ENCODE measurements around the gene SP2.

The SP2 gene

GRCh38 chr17:47957591-47958490 lies 61.8 kb downstream of the SP2 start, which contains the start of gene PRR15L:
Gene PRR15L (minus strand): TSS chr17:47957883. CDS start chr17:47953234, 4,649 bp downstream.
- no peak within 1 kb of the TSS for H3K4me3 ChIP-seq (replicated peaks in 1 of 2; ENCODE audit: low read depth in 2 of 2, low read length in 2 of 2)
- TF ChIP-seq CTCF (IDR thresholded peaks at IDR 0.05; ENCODE audit: low read depth, low read length): no peak
- no peak for DNase-seq (ENCODE audit: low read depth in 2 of 2)

DNA sequence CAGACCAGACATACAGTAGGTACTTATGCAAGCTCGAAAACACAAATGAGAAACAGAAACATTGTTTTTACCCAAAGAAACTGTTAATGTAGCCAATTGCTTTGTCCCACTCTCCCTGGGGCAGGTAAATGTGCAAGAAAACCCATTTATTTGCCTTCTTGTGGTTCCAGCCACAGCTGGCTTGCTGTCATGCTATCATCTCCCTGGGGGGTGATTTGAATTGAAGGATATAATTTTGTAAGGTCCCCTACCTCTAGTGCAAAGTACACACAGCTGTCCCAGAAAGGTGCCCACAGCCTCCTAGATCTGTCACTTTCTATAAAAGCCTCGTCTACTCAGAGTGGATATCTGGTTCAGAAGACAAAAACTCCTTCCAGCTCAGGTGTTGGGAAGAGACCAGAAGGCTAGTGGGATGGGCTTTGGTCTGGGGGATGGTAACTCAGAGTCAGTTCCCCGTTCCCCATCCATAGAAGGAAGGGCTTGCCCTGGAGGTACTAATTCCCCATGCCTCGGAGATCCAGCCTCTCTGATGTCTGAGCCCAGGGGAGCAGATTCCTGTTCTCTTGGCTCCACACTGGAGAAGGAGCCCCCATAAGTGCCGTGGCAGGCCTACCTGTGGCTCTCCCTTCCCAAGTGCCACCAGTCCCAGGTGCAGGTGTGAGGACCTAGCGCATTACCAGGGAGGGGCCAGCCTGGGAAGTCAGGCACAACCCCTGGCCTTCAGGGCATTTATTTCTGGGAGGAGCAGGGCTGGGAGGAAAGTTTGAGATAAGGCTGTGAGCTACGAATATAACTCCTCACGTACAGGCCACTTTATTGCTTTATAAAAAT lies 64.0 kb downstream of the SP2 start:
- no peak overlapping the region for H3K4me3 ChIP-seq (replicated peaks in 1 of 2; ENCODE audit: low read depth in 2 of 2, low read length in 2 of 2)
- no peak for TF ChIP-seq CTCF (IDR thresholded peaks at IDR 0.05; ENCODE audit: low read depth, low read length)
- DNase-seq (ENCODE audit: low read depth in 2 of 2): no peak

GRCh38 chr17:47961406-47961805 lies 65.4 kb downstream of the SP2 start:
- no peak for DNase-seq (ENCODE audit: low read depth in 2 of 2)
- no peak for TF ChIP-seq CTCF (IDR thresholded peaks at IDR 0.05; ENCODE audit: low read depth, low read length)
- no peak overlapping the region for H3K4me3 ChIP-seq (replicated peaks in 1 of 2; ENCODE audit: low read depth in 2 of 2, low read length in 2 of 2)

GRCh38 chr17:47962901-47963300 lies 66.9 kb downstream of the SP2 start:
- TF ChIP-seq CTCF (IDR thresholded peaks at IDR 0.05; ENCODE audit: low read depth, low read length): no peak
- H3K4me3 ChIP-seq (replicated peaks in 1 of 2; ENCODE audit: low read depth in 2 of 2, low read length in 2 of 2): no peak overlapping the region

DNA sequence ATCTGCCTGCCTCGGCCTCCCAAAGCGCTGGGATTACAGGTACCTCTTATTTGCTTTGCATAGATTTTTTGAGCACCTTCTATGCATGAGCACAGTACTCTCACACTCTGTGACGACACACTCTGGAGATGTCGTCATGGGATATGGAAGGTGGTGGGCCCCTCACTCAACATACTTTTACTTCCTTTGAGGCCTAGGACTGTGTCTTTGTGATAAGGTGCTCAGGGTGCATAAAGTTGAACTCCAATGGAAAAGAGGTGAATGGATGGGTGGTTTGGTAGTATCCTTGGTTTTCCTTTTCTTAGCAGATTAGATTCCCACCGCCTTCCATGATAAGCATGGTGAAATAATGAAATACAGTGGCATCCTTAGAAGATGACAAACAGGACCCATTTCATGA lies 68.8 kb downstream of the SP2 start:
- TF ChIP-seq CTCF (IDR thresholded peaks at IDR 0.05; ENCODE audit: low read depth, low read length): no peak
- no peak overlapping the region for H3K4me3 ChIP-seq (replicated peaks in 1 of 2; ENCODE audit: low read depth in 2 of 2, low read length in 2 of 2)
- no peak for DNase-seq (ENCODE audit: low read depth in 2 of 2)

More at GRCh38 chr17:47962901-47963300, 66.9 kb downstream of the SP2 start:
- DNase-seq (ENCODE audit: low read depth in 2 of 2): no peak

GRCh38 chr17:47966079-47966519 lies 70.1 kb downstream of the SP2 start:
- no peak overlapping the region for H3K4me3 ChIP-seq (replicated peaks in 1 of 2; ENCODE audit: low read depth in 2 of 2, low read length in 2 of 2)
- DNase-seq (ENCODE audit: low read depth in 2 of 2): peak in 1 of 2 donors; percentile 35
- TF ChIP-seq CTCF (IDR thresholded peaks at IDR 0.05; ENCODE audit: low read depth, low read length): no peak
